ENCODE measurements around the gene CHST11.

CHST11 gene

DNA sequence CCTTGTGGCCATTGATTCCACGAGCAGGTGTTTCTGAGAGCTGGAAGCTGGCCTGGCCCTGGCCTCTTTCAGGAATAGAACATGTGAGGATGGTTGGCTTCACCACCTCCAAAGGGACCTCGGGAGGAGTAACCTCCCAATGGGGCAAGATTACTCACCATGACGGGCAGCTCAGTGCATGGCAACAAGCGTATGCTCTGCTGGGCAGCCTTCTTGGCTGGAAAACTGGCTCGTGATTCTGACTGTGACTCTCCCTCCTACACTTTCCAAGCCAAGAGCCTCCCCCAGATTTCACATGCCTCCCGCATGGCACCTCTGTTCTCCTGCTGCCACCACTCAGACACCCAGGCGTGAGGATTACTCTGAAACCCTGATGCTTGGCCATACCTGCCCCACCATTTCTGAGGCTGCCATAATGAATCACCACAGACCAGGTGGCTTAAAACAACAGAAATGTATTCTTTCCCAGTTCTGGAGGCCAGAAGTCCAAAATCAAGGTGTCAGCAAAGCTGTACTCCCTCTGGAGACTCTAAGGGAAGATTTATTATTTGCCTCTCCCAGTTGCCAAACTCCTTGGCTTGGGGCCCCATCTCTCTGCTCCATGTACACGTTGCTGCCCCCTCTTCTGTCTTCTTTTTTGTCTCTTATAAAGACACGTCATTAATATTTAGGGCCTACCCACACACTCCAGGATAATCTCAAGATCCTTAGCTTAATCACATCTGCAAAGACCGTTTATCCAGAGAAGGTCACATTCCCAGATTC lies 215.9 kb downstream of the CHST11 start:
- TF ChIP-seq, protein P1, sequence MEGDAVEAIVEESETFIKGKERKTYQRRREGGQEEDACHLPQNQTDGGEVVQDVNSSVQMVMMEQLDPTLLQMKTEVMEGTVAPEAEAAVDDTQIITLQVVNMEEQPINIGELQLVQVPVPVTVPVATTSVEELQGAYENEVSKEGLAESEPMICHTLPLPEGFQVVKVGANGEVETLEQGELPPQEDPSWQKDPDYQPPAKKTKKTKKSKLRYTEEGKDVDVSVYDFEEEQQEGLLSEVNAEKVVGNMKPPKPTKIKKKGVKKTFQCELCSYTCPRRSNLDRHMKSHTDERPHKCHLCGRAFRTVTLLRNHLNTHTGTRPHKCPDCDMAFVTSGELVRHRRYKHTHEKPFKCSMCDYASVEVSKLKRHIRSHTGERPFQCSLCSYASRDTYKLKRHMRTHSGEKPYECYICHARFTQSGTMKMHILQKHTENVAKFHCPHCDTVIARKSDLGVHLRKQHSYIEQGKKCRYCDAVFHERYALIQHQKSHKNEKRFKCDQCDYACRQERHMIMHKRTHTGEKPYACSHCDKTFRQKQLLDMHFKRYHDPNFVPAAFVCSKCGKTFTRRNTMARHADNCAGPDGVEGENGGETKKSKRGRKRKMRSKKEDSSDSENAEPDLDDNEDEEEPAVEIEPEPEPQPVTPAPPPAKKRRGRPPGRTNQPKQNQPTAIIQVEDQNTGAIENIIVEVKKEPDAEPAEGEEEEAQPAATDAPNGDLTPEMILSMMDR (IDR thresholded peaks at IDR 0.05), result no peak
- TF ChIP-seq ZFX (IDR thresholded peaks at IDR 0.05; ENCODE audit: borderline replicate concordance), result no peak
- H3K27ac ChIP-seq, result no peak overlapping the region

DNA sequence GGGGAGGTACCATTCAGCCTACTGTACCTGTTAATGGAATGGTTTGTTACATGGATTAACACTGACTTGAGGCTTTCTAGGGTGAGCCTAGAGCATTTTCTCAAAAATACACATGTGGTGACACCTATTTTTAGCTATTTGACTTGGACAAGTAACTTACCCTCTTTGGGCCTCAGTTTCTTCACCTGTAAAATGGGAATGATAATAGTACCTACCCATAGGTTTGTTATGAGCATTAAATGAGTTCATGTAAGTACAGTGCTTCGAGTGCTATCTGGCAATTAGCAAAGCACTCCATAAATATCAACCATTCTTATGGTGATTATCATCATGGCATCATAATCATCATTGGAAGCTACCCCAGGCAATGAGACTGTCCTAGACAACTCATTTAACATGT lies 216.5 kb downstream of the CHST11 start:
- TF ChIP-seq, protein P1 (IDR thresholded peaks at IDR 0.05), result no peak
- TF ChIP-seq ZFX (IDR thresholded peaks at IDR 0.05; ENCODE audit: borderline replicate concordance), result no peak
- H3K27ac ChIP-seq, result no peak overlapping the region

DNA sequence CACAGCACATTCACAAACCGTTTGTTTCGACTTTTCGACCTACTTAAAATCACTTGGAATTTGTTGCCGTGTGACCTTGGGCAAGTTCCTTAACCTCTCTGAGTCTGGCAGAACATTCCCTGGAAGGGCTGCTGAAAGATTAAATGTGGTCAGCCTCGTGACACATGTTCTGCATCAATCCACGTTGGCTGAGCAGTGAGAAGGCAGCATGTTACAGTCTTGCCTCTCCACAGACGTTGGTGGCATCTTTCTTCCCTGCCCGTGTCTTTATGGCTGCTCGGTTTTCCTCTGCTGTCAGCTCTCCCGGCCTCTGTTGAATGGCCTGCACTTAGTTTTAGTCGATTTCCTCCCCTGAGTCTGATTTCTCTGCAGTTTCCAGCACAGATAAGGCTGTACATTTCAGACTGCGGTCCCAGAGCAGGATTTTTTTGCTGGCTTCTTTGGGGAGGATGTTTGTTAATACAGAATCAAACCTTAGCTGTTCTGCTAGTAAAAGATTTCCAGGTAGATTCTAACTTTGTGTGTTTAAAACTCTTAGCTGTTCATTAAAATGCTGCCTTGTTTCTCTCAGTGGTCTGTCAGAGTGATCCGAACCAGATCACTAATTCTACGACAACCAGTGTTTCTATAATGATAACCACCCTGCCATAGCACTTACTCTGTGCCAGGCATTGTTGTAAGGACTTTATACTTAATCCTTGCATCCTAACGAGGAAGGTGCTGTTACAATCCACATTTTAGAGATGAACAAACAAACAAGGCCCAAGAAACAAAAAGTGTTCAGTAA lies 217.1 kb downstream of the CHST11 start:
- TF ChIP-seq, protein P1 (IDR thresholded peaks at IDR 0.05), result no peak
- no peak for TF ChIP-seq ZFX (IDR thresholded peaks at IDR 0.05; ENCODE audit: borderline replicate concordance)
- no peak overlapping the region for H3K27ac ChIP-seq

DNA sequence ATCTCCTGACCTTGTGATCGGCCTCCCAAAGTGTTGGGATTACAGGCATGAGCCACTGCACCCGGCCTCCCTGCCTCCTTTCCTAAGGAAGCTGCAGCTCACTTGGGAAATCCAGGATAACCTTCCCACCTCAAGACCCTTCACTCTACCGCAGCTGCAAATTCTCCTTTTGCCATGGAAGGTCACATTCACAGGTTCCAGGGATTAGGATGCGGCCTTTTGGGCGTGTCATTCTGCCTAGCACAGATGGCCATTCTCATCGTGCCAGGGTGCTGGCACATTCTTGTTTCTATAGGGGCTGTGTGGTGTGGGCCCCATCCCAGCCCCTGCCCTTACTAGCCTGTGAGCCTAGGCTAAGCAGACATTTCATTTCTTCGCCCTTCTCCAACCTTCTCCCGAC lies 219.9 kb downstream of the CHST11 start:
- no peak for TF ChIP-seq ZFX (IDR thresholded peaks at IDR 0.05; ENCODE audit: borderline replicate concordance)
- TF ChIP-seq, protein P1 (IDR thresholded peaks at IDR 0.05), result no peak

DNA sequence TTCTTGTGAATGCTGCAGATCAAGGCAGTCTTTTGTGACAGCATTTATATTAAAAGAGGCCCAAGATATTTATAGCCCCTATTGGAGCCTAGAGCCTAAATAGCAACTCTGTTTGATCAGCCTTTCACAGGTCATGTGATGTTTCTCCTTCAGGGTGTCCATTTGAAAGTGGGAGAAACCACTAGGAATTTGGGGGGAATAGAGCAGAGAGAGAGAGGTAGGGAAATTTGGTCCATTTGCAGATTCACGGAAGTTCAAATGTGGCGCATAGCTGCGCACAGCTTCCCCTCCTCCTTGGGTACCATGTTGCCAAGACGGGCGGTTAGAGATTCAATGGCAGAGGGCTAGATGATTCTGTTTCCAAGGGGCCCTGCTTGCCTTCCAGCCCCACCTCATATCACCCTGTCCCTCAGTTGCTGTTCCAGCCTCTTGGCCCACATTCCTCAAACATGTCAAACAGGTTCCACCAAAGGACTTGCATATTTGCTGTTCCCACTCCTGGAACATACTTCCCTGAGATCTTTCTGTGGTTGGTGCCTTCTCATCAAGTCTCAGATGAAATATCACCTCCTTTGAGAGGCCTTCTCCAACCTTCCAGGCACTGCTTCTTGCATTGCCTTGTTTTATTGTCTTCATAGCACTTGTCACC lies 220.8 kb downstream of the CHST11 start:
- no peak for TF ChIP-seq ZFX (IDR thresholded peaks at IDR 0.05; ENCODE audit: borderline replicate concordance)
- TF ChIP-seq, protein P1 (IDR thresholded peaks at IDR 0.05), result no peak
- H3K27ac ChIP-seq, result no peak overlapping the region

More for the DNA sequence above, 219.9 kb downstream of the CHST11 start:
- H3K27ac ChIP-seq, result no peak overlapping the region

DNA sequence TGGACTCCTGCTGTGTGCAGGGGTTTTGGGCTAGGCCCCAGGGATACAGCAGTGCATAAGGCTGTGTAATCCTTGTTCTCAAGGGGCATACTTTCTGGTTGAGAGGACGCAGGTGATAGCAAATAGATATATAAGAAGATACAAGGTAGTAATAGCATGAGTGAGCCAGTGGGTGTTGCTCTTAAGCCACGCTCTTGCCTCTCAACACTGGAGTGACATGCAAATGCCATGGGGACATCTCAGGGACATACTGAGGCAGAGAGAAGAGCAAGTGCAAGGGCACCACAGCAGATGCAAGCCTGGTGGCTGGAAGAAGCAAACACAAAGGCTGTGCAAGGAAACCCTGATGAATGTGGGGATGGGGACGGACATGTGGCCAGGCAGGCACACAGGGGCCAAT lies 223.3 kb downstream of the CHST11 start:
- no peak for TF ChIP-seq ZFX (IDR thresholded peaks at IDR 0.05; ENCODE audit: borderline replicate concordance)
- TF ChIP-seq, protein P1 (IDR thresholded peaks at IDR 0.05), result peak; percentile 58
- H3K27ac ChIP-seq, result no peak overlapping the region

Measured in 22Rv1 (cell line).